GM12878 (cell line): ENCODE results near the gene NSD2. TPM values are rescaled to one million over a fixed set of nuclear protein-coding genes. Genes with fewer than 3 reads are reported as not detected.

Source experiments
- ATAC-seq: fragments of 200-7000 bp; cut with Tn5 transposase; 3 replicates; pipeline ENCODE4 v1.9.1; 2020; ENCODE audit warnings: mild to moderate bottlenecking, moderate library complexity
- BruUV-seq: library from RNA; stranded (reverse); fragments of 400-500 nt; replicated peaks from 2 replicates; lab custom pipeline; 2021; lab: Mats Ljungman, UMichigan
- CTCF ChIA-PET: fragments of 300-600 bp; sonication (Branson Sonifier 250); formaldehyde crosslinking; extraction: SDS; loops from one replicate; lab custom pipeline; 2021; ENCODE audit warnings: inconsistent platforms; lab: Yijun Ruan, JAX
- POLR2A ChIA-PET: fragments of 350-600 bp; formaldehyde crosslinking; extraction: SDS; loops from one replicate; lab custom pipeline; 2021; ENCODE audit warnings: inconsistent platforms; lab: Charles Lee
- RAD21 ChIA-PET: fragments of 300-600 bp; sonication (Branson Sonifier 250); formaldehyde crosslinking; loops from one replicate; lab custom pipeline; 2023; ENCODE audit warnings: antibody characterized with exemption; ENCODE audit not compliant: unreplicated experiment; lab: Charles Lee
- SMC1A ChIA-PET: fragments of 300-600 bp; sonication (Branson Sonifier 250); formaldehyde crosslinking; loops from one replicate; lab custom pipeline; 2023; ENCODE audit not compliant: unreplicated experiment, uncharacterized antibody; lab: Charles Lee
- DNase-seq: peaks from one replicate; pipeline ENCODE4 v3.0.0-alpha.2; 2011; ENCODE audit warnings: low read depth, low spot score
- FAIRE-seq: peaks from 3 replicates; lab custom pipeline; 2011; peaks lifted over from hg19 to GRCh38; lab: Jason Lieb, UNC
- H2AFZ ChIP-seq: 2 replicates; pipeline ENCODE4 v1.6.0; 2011; ENCODE audit warnings: low read depth, low read length, control low read depth; ENCODE audit not compliant: control insufficient read depth
- H3K27ac ChIP-seq: 2 replicates; pipeline ENCODE4 v1.5.1; 2011; ENCODE audit warnings: control low read depth; ENCODE audit not compliant: control insufficient read depth, insufficient read depth
- H3K27me3 ChIP-seq, 2 experiments: replicated peaks in 1 of 2; 2 replicates each; pipeline versions ENCODE4 v1.6.0 to v1.6.1; 2011; ENCODE audit warnings: low read length in 1 of 2; ENCODE audit not compliant: control insufficient read depth in 2 of 2, insufficient read depth in 2 of 2
- H3K36me3 ChIP-seq, 2 experiments: 2 replicates each; pipeline ENCODE4 v1.5.1; 2011; ENCODE audit warnings: low read length in 1 of 2; ENCODE audit not compliant: control insufficient read depth in 2 of 2, insufficient read depth in 2 of 2
- H3K4me1 ChIP-seq: 2 replicates; pipeline ENCODE4 v1.6.1; 2011; ENCODE audit warnings: mild to moderate bottlenecking, low read length, moderate library complexity, mixed read lengths; ENCODE audit not compliant: control insufficient read depth, insufficient read depth
- H3K4me2 ChIP-seq: 2 replicates; pipeline ENCODE4 v1.6.0; 2011; ENCODE audit warnings: control low read depth; ENCODE audit not compliant: control insufficient read depth, insufficient read depth
- H3K4me3 ChIP-seq: fragments of 200-600 bp; sonication (generic); 2 replicates; pipeline ENCODE4 v1.5.1; 2016
- H3K79me2 ChIP-seq: 2 replicates; pipeline ENCODE4 v1.6.0; 2011; ENCODE audit warnings: low read length; ENCODE audit not compliant: control insufficient read depth, insufficient read depth
- H3K9ac ChIP-seq: 2 replicates; pipeline ENCODE4 v1.8.0; 2011; ENCODE audit warnings: low read length, control low read depth, mixed read lengths; ENCODE audit not compliant: control insufficient read depth, insufficient read depth
- H3K9me3 ChIP-seq: replicated peaks from 3 replicates; pipeline ENCODE4 v1.5.1; 2011; ENCODE audit warnings: mild to moderate bottlenecking, low read length; ENCODE audit not compliant: control insufficient read depth, insufficient read depth
- H4K20me1 ChIP-seq: 2 replicates; pipeline ENCODE4 v1.6.0; 2011; ENCODE audit not compliant: control insufficient read depth, insufficient read depth
- HDAC6 ChIP-seq: fragments of 200-600 bp; sonication (generic); IDR thresholded peaks from one replicate; pipeline ENCODE4 v1.8.0; 2017; ENCODE audit warnings: antibody characterized with exemption; ENCODE audit not compliant: unreplicated experiment
- HDGF ChIP-seq: fragments of 450-650 bp; IDR thresholded peaks from 2 replicates; pipeline ENCODE4 v1.6.1; 2016; ENCODE audit warnings: antibody characterized with exemption
- JUND ChIP-seq: IDR thresholded peaks from 2 replicates; pipeline ENCODE4 v1.6.1; 2012; ENCODE audit warnings: low read depth, mild to moderate bottlenecking, low read length, improper control_type of control experiment, moderate library complexity
- KDM1A ChIP-seq: fragments of 200-600 bp; sonication (generic); IDR thresholded peaks from 2 replicates; pipeline ENCODE4 v1.6.1; 2016; ENCODE audit warnings: borderline replicate concordance
- MEF2B ChIP-seq: fragments of 450-650 bp; IDR thresholded peaks from 2 replicates; pipeline ENCODE4 v1.6.1; 2018; ENCODE audit warnings: mild to moderate bottlenecking, moderate library complexity; ENCODE audit not compliant: partially characterized antibody, poor library complexity, severe bottlenecking
- MXI1 ChIP-seq: fragments of 150-350 bp; IDR thresholded peaks from 2 replicates; pipeline ENCODE4 v1.6.1; 2011; ENCODE audit warnings: low read depth, mild to moderate bottlenecking, inconsistent platforms, low read length, improper control_type of control experiment
- NR2C2 ChIP-seq: IDR thresholded peaks from 2 replicates; pipeline ENCODE4 v1.6.1; 2011; ENCODE audit warnings: borderline replicate concordance, low read depth; ENCODE audit not compliant: control insufficient read depth, insufficient read length
- POLR2A ChIP-seq: IDR thresholded peaks from 2 replicates; pipeline ENCODE4 v1.6.1; 2011; ENCODE audit warnings: low read depth, mild to moderate bottlenecking, low read length
- SPI1 ChIP-seq: IDR thresholded peaks from 2 replicates; pipeline ENCODE4 v1.6.1; 2011; ENCODE audit warnings: low read depth, mild to moderate bottlenecking, low read length, moderate library complexity, borderline replicate concordance; ENCODE audit not compliant: insufficient read depth
- ZNF592 ChIP-seq: fragments of 450-650 bp; IDR thresholded peaks from 2 replicates; pipeline ENCODE4 v1.6.1; 2017; ENCODE audit warnings: mild to moderate bottlenecking, moderate library complexity
- in situ Hi-C: fragments of 300-500 bp; cut with MboI; formaldehyde crosslinking; loops from 9 replicates; pipeline ENCODE4 v1.14.3; 2018; ENCODE audit warnings: mixed read lengths
- intact Hi-C: fragments of 100-400 bp; cut with micrococcal nuclease; formaldehyde crosslinking; loops from one replicate; pipeline ENCODE4 v1.14.2; 2022; ENCODE audit not compliant: unreplicated experiment
- polyA plus RNA-seq, 11 experiments: library from polyadenylated mRNA; depleted of rRNA in 4 of 11; unstranded in 6 of 11; stranded (reverse) in 5 of 11; fragments of >200 nt; fragmentation: Nextera tagmentation in 4 of 11; fragmentation: Illumina TruSeq in 1 of 11; extraction: Ambion mirVana in 4 of 11; extraction: Trizol in 1 of 11; gene quantifications; 1 replicate in 1 of 11; 2 replicates in 10 of 11; pipeline versions ENCODE4 v1.2.1 to v1.2.3, GENCODE V29; 2011 to 2016; ENCODE audit warnings: inconsistent platforms in 2 of 11, missing spikeins in 2 of 11, low read depth in 1 of 11
- total RNA-seq, 4 experiments: library from RNA; depleted of rRNA in 3 of 4; stranded (reverse); fragments of >200 nt in 3 of 4; fragmentation: Illumina TruSeq in 1 of 4; extraction: Trizol in 1 of 4; gene quantifications; 2 replicates each; pipeline versions ENCODE4 v1.2.1 to v1.2.3, GENCODE V29; 2013 to 2021

The NSD2 gene
- total and polyA plus RNA-seq, 10 of the 15 experiments (the other 5 are each of a cell fraction or from before 2014, with no cell fraction given), result 8.6 to 139 (median 67.2) TPM

DNA sequence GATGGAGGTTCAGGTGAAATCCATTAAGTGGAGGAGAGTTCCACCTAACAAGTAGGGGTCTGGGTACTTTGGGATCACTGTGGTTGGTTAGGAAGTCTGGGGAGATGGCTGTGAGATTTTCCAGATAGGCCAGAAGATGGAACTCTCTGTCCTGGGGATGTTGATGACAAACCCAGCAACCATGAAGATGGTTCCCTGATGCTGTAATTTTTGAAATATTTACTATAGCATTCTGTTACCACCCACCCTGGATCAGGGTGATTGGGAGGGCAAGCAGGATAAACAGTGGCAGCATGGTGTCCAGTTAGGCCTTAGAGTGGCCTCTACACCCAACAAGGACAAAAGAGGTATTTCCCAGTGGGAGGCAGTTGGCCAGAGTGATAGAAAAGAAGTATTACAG is 153.5 kb downstream of the NSD2 start:
- no peak overlapping the region for H3K27ac ChIP-seq
- TF ChIP-seq NR2C2 (no peak), HDGF (no peak), MXI1 (no peak), POLR2A (no peak), HDAC6 (no peak), SPI1 (no peak), ZNF592 (no peak), JUND (no peak), MEF2B (no peak), KDM1A (no peak)
- DNase-seq, result no peak
- ChIA-PET POLR2A (no interaction called here), SMC1A (no interaction called here), CTCF (no interaction called here), RAD21 (no interaction called here)
- intact Hi-C loops (no loop called here), in situ Hi-C loops (no loop called here)
- peaks cover 0 to 2% of the 10 kb centered on the region in 2 experiments; a peak in 1 of 4 replicates for H3K27me3 ChIP-seq
- no peaks in the 10 kb centered on the region for H3K79me2 ChIP-seq
- BruUV-seq, result no TSS peak
- no peaks in the 10 kb centered on the region for H3K4me1 ChIP-seq
- FAIRE-seq, result no peak
- H3K4me3 ChIP-seq, result no peak overlapping the region
- H3K4me2 ChIP-seq, result no peak overlapping the region
- no peaks in the 10 kb centered on the region for H4K20me1 ChIP-seq
- H2AFZ ChIP-seq, result no peak overlapping the region
- H3K9ac ChIP-seq, result no peak overlapping the region
- no peaks in the 10 kb centered on the region; the same call in 2 of the 3 replicates for H3K9me3 ChIP-seq
- no peaks in the 10 kb centered on the region for H3K36me3 ChIP-seq
- no peak for ATAC-seq
